Measurements from ENCODE around the gene ZNF385A. TPM values are rescaled to one million over a fixed set of nuclear protein-coding genes. Genes with fewer than 3 reads are reported as not detected.
"Not testable (repeated sequence)": the region's sequence is repeated elsewhere in the genome, so short reads cannot be mapped to it uniquely, and the experiment has no call there.

The ZNF385A gene
- total RNA-seq, 1 donor from 2014 or later: 1.1 TPM

DNA sequence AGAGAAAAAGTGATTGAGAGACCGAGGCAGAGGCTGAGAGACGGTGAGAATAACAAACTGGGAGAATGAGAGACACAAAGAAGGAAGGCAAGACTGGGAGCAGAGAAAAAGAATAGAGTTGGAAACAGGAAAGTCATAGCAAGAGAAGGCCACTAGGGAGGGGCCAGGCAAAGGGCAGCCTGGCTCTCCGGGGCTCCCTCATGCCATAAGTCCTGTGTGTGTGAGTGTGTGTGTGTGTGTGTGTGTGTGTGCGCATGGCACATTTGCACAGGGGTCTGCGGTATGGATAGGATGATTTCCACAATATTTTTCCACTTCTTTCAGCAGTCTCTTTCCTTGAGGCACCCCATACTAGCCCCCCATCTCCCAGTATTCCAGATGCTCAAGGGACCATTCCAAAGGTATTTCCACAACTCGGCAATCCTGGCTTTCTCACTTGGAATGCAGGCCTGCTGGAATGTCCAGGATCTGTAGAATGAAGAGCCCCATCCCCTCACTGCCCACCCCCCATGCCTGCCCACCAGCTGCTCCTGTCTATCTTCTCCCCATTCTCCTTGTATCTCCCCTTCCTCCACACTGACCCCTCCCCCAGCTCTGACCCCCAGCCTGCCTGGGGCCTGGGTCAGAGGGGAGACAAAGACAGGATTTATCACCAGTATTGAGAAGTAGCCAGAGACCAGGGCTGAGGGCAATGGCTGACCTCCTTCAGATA is 29.3 kb downstream of the ZNF385A start:
- no peak for DNase-seq

DNA sequence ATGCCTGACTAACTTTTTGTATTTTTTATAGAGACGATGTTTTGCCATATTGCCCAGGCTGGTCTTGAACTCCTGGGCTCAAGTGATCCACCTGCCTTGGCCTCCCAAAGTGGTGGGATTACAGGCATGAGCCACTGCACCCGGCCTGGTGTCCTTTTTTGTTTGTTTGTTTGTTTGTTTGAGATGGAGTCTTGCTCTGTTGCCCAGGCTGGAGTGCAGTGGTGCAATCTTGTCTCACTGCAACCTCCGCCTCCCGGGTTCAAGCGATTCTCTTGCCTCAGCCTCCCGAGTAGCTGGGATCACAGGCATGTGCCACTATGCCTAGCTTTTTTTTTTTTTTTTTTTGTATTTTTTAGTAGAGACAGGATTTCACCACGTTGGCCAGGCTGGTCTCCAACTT is 30.3 kb downstream of the ZNF385A start:
- not testable (repeated sequence) for DNase-seq

DNA sequence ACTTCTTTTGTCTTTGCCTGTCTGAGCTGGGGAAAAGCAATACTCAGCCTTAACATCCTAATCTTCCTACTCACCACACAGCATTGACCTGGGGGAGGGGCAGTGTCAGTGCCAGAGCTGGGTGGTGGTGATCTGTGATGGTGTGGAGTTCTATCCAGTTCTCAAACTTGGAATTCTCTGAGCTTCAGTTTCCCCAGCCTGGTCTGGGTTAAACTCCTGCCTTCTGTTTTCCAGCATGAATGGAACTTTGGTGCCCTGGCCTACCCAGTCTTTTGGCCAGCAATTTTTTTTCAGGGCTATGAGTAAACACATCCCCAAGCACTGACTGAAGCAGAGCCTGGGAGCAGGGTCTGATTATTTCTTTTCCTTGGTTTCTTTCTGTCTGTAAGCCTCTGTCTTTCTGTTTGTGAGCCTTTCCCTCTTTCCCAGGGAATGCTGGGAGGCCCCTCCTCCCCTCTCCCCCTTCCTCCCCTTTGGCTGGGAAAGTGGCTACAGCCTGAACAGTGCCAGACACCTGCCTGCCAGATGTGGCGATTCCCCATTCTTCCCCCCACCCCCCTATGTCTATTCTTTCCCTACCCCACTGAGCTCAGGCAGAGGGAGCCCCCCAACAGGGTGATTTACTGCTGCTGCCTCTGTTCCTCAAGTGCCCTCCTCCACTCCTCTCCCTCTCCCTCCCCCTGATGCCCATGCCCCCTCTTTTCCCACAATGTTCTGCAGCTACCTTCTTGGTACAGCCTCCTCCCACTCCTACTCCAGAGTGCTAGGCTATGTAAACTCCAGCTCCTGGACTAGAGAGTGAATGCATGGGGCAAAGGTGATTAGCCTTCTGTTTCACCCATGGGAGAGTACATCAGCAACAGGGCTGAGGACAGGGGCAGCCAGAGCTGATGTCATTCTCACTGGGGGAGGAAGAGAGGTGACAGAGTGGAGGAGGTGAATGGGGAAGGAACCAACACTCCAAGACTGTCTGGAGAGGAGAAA is 31.4 kb downstream of the ZNF385A start:
- peak; percentile 33 for DNase-seq

DNA sequence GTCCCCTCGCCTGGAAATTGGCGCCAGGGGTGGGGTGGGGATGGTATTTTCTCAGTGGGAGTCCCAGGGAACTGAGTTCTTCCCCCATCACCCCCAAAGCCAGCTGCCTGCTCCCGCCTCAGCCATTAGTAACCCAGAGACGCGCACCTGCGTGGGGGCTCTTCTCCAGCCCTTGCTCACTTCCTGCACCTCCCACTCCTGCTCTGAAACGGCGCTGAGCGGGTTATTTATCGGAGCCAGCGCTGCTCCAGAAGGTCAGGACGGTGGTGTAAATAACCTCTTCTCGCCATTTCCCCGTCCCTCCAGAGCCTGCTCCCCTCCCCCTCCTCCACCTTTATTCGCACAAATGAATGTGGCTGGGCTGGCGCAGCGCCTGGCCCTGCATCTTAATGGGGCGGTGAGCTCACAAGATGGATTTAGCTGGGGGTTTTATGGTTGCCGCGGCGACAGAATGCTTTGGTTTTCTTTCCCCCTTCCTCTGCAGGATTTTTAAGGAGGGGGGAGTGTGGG is 32.5 kb downstream of the ZNF385A start:
- DNase-seq: peak; percentile 46

DNA sequence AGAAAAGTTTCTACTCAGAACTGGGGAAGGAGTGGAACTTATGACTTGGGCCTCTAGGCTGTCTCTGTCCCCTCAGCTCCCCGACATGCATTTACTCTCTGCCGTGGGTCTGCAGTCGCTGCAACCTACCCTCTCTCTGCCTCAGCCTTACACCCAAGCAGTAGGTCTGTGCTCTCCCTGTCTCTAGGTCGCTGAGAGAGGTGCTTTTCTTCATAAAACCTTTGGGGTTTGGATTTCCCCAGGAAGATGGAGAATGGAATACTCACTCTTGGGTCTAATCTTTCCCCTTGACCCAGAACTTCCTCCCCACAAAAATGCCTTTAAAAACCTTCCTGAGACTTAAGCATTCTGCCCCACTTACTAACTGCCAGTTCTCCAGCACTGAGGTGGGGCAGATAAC is 33.2 kb downstream of the ZNF385A start:
- no peak for DNase-seq

DNA sequence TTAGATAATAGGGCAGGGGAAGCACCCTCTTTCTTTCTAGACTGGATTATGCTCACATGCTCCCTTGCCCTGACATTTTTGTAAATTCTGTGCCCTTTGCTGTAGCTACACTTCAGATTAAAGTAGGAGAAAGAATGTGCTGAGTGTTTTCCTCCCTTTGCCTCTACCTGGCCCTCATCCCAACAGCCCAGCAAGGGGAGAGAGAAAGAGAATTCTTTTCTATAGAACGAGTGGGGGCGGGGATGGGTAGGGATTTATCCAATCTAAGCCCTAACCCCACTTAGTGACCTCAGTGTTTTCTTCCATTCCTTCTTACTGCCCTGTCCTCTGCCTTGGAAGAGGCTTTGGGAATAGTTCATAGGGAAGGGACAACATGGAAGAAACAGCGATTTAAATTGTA is 33.8 kb downstream of the ZNF385A start:
- DNase-seq: no peak

DNA sequence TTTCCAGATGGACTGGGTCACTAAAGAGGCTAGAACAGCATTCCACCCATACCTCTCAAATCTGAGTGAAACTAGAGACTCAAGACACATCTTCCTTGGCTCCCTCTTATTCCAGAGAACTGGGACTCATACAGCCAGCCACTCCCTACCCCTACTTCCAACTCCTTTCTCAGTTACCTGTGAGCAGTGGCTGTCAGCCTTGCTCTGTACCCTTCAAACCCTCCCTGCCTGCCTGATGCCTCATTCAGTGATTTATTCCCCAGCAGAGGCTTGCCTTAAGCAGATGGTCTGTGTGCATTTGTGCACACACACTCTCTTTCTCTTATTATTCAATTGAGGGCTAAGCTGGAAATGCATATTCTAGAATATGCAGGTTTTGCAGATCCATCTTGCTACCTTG is 34.9 kb downstream of the ZNF385A start:
- DNase-seq: no peak

DNA sequence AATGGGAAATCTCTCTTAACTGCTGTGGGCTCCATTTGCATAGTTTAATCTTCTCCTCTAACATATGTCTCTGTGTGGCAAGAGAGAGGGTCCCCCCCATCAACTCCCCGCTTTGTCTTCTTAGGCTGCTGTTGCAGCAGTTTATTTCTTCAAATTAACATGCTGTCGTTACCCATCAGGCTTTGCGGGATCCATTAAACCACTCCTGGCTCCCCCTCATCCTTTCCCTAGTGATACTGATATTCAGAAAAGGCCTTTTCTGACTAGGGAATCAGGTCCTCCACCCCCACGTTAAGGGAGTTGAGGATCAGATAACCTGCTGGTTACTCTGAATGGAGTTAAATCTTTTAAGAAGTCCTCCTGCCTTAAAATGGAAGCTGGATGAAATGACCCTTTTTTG is 35.5 kb downstream of the ZNF385A start:
- DNase-seq: no peak

DNA sequence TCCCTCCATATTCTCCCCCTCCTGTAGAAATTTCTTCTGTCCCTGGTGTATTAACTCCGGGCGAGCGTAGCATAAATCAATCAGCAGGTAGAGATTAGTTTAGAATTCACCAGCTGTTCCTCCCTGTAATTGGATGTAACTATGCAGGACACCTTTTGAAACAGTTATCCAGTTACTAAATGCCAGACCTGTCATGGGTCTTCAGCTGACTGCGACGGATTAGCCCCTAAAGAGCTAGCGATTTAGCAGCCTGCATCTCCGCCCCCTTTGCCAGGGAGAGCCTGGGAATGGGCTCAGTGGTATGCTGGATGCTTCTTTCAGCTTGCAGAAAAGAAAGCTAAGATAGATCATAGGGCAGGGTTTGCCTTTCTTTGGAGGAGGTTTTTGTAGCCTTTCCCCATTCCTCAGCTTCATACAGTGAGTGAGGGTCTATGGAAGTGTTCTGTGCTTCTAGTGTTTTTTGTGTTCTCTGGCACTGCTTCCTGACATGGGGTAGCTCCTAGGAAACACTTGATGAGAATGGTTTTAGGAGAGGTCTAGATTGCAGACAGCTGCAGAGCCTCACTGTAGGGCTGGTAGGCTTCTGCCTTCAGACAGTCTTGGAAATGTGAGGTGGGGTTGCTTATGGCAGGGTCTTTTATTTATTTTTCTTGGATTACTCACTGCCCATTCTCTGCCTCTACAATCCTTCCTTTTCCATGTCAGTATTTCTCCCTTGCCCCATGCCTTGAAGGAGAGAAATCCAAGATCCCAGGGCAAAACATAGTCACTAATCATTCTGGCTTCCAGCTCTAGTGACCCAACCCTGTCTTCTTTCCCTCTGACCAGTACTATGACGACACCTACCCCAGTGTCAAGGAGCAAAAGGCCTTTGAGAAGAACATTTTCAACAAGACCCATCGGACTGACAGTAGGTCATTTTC is 42.9 kb downstream of the ZNF385A start:
- DNase-seq: no peak

DNA sequence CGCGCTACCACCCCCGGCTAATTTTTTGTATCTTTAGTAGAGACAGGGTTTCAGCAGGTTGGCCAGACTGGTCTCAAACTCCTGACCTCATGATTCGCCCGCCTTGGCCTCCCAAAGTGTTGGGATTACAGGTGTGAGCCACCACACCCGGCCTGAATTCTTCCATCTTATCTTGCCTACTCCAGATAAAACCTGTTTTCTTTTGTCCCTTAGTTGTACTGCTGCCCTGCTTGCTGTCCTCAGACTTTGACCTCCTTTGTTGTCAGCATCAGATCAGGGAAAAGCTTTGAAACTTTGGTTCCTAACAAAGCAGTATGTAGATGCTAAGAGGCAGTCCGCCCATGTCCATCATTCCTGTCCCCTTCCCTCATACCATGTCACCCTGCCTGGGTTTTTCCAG is 43.7 kb downstream of the ZNF385A start:
- no peak for DNase-seq

DNA sequence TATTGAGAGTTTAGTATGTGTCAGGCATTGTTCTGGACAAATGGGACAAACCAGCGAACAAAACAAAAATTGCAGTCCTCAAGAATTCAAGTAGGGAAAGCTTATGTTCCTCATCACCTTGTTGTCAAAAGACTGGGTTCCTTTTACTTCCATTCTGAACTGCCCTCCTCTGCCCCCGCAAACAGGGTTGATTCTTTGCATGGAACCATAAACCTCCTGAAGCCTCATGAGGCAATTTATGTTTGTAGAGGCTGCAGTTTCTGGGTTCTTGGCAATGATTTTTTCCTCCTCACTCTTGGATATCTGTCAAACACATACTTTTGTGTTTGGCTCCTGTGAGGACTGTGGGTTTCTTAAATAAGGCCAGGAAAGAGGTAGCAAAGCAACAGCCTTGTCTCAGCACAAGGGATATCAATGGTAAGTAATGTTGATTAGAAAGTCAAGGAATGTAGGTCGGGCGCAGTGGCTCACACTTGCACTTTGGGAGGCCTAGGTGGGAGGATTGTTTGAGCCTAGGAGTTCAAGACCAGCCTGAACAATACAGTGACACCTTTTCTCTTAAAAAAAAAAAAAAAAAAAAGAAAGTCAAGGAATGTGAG is 45.7 kb downstream of the ZNF385A start:
- DNase-seq: no peak

DNA sequence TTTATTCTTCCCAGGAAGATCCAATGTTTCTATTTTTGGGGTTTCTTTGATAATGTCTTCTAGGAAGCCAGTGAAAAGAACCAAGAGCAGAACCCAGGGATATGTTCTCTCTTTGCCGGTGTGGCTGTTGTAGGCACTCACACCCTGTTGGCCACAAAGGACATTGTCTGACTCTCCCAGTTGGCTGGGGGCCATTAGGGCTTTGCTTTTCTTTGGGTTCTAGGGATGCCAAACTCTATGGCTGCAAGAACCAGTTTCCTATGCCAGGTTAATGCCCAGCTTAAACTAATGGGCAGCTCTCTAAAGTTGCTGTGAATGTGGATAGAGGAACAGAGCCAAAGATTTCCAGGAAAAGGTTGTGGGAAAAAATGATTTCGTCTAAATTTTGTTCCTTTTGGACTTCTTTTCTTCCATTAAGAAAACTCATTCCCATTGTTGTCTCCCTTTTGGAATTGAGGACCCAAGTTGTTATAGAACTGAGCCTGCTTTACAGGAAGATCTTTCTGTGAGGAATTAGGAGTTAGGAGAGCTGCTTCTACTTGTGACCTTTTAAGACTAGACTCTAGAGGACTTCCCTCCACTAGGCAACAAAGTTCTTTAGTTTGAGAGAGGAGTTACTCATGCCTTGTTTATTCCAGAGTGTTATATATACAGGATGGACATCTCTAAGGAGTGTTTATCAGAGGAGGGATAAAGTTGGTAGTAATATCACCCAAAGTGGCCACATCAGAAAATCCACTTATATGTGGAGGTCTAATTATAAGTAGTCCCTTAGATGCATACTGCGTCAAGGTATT is 46.5 kb downstream of the ZNF385A start:
- no peak for DNase-seq

DNA sequence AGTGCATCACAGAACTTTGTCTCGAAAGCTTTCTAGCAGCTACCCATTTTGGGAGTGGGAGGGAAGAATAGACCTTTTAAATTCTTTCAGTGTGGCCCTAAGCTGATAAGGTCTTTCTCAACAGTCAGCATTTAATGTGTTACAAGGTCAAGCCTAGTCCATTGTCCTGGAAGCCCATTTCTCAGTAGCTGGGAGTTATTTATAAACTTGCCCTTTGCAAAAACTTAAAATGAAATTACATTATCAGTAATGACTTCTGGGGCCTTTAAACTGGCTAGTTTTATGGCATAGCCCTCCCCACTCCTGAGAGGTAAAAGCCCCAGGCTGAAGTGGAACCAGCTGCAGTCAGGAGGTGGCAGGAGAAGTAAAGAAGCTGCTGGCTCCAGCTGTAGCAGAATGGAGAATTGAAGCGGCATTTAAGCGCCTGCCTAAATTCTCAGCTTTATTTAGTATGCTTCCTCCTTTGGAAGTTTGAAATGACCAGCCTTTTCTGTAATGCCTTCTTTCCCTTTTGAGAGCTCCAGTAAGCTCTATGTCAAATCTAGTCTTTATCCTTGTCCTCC is 47.2 kb downstream of the ZNF385A start:
- no peak for DNase-seq

DNA sequence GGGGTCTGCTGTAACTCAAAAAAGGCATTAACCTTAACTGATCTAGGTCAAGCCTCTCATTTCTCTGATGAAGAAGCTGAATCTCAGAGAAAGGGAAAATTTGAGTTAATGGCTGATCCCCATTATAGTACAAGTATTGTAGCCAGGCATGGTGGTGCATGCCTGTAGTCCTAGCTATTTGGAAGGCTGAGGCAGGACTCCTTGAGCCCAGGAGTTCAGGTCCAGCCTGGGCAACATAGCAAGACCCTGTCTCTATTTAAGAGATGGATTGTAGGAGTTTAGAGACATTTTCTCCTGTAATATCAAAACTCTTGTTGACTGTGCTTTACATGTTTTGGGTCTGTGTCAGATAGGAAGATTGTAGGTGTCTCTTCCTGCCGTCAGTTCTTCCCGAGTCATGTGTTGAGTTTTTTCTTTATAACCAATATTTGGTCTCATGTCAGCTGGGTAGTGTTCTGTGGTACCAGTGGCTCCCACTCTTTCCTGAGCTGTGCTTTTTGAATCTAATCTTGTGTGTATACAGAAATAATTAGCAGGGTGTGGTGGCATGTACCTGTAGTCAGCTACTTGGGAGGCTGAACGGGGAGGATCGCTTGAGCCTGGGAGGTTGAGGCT is 51.0 kb downstream of the ZNF385A start:
- no peak for DNase-seq

DNA sequence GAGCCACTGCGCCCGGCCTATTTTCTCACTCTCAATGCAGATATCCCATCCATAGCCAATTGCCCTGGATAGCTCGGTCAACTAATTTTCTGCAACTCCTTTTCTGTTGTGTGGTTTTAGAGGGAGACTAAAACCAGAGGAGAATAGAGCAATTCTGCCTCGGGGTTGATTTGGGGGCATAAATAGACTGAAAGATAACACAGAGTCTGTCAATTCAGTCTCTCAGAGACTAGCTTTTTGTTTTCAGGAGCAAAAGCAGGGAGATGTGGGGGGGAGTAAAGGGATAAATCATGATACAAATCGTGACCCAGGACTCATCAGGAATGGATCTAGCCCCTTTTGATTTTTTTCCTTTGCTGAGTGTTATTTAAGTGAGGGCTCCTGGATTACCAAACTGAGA is 53.1 kb downstream of the ZNF385A start:
- no peak for DNase-seq

DNA sequence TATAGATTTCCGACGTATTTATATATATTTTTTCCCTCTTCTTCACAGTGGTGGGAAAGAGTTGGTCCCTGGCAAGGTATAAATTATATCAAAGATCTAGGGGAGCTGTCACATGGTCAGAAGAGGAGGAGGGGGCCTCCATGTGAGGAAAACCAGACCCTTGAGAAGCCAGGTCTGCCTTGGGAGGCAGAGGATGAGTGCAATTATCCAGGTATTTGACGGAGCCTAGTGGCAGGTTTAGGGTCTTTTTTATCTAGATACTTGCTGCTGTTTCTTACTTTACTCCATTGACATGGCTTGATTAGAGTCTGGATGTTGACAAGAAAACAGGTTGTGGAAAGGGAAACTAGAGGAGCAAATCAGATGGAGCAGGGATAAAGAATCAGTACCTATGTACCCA is 54.1 kb downstream of the ZNF385A start:
- DNase-seq: no peak

DNA sequence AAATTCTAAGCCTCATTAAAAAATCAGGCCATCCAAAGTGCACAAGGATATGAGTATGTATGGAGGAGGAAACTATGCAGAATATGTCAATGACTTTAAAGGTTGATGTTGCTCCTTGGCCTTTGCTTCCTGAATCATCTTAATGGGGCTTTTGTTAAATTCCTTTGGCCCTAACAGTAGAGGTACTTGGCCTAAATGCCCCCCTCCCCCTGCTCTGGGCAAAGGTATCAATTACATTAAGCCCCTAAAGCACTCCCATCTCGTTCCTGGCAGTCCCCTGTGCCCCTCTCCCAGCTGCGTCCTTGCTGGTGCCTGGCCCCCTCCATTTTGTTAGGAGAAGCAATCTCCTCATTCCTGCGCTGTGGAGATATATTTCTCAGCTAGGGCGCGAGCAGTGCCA is 54.8 kb downstream of the ZNF385A start:
- no peak for DNase-seq

DNA sequence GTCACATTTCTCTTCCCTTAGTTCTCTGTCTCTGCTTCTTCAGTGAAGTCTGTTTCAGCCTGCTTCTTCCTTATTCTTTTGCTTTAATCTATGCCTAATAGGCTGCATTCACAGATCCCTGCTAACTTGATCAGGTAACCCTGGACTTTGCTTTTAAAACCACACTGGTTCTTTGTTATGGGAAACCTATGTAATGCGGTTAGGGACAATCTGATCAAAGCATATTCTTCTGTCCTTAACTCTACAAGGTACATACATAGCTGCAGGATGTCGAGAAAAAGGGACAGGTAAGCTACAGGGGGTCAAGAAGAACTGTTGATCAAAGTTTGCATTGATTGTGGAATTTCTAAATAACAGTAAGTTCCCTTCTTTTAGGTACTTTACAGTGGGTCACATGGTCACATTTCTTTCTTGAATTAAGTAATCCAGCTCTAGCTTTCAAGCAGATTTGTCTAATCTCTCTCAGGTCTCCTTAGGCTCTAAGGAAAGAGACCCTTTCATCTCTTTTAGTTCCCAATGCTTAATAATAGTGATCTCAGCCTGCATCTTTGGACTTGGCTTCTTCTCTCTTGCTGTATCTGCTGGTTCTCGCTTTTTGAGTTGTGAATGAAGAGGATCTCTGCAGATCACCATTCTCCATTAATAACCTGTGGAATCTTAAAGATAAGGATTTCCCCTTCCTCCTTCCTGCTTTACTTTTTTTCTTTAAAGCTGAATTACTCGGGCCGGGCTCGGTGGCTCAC is 55.8 kb downstream of the ZNF385A start:
- no peak for DNase-seq

DNA sequence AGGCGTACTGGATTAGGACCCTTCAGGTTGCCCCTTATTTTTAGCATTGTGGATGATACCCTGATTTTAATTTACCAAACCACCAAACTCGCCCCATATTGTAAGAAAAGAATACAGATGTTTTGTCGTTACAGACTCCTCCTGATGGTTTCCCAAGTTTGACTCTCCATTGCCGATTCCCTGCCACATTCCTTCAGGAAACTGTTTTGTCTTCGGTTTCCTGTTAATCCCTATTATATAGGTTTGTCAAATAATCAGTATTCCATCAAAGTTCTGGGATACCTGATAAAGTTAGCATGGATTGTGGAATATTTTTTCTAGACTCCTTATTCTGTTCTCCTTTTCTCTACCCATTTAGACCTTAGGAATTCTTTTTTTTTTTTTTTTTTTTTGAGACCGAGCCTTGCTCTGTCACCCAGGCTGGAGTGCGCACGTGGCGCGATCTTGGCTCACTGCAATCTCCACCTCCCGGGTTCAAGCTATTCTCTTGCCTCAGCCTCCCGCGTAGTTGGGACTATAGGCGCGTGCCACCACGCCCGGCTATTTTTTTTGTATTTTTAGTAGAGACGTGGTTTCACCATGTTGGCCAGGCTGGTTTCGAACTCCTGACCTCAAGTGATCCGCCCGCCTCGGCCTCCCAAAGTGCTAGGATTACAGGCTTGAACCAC is 59.0 kb downstream of the ZNF385A start:
- DNase-seq: not testable (repeated sequence)
